Measurements from ENCODE around the gene NECAB2. TPM values are rescaled to one million over a fixed set of nuclear protein-coding genes. Genes with fewer than 3 reads are reported as not detected.
A peak's percentile ranks its signal among the peaks of the same experiment; 100 is the strongest.

Gene NECAB2
- total RNA-seq, 1 donor from 2014 or later = 0.32 TPM

GRCh38 chr16:83968891-83969649 is 1.0 kb downstream of the NECAB2 start:
- Mint-ChIP-seq H3K27ac (ENCODE audit: unreplicated experiment) (no peak overlapping the region), H3K27me3 (ENCODE audit: low read depth, unreplicated experiment) (peaks cover 39% of the 10 kb centered on the region), H3K9me3 (ENCODE audit: unreplicated experiment) (no peaks in the 10 kb centered on the region), H3K4me3 (ENCODE audit: unreplicated experiment) (peak overlapping the region; percentile 77), H3K4me1 (ENCODE audit: low read depth, unreplicated experiment) (no peaks in the 10 kb centered on the region), H3K36me3 (ENCODE audit: low read depth, unreplicated experiment) (no peaks in the 10 kb centered on the region)
- no peak for FAIRE-seq
- H4K20me1 ChIP-seq (ENCODE audit: insufficient read depth, low read length) = peaks cover 3% of the 10 kb centered on the region
- H3K9me3 ChIP-seq (ENCODE audit: insufficient read depth, low read depth, low read length) = no peaks in the 10 kb centered on the region
- no peak overlapping the region for H2AFZ ChIP-seq (ENCODE audit: low read depth, low read length)
- H3K4me2 ChIP-seq (ENCODE audit: low read length) = peak overlapping the region; percentile 41
- no peak overlapping the region for H3K27ac ChIP-seq (ENCODE audit: low read depth, low read length)
- no peak for DNase-seq (ENCODE audit: low read depth)
- no peaks in the 10 kb centered on the region for H3K4me1 ChIP-seq (ENCODE audit: insufficient read depth, low read length)
- no peak overlapping the region for H3K4me3 ChIP-seq (ENCODE audit: insufficient read depth, low read depth, low read length)
- no peaks in the 10 kb centered on the region for H3K36me3 ChIP-seq (ENCODE audit: insufficient read depth, low read length)
- peak; percentile 88 for TF ChIP-seq EZH2 (IDR thresholded peaks at IDR 0.05; ENCODE audit: insufficient read depth, low read length)
- TF ChIP-seq CTCF (IDR thresholded peaks at IDR 0.05; ENCODE audit: insufficient read depth, low read depth, low read length) = no peak
- H3K9ac ChIP-seq (ENCODE audit: low read length) = no peak overlapping the region
- H3K27me3 ChIP-seq (ENCODE audit: insufficient read depth, low read length) = no peaks in the 10 kb centered on the region
- no peaks in the 10 kb centered on the region for H3K79me2 ChIP-seq (ENCODE audit: insufficient read depth, low read length)

GRCh38 chr16:83969771-83970429 is 1.9 kb downstream of the NECAB2 start:
- H3K27me3 ChIP-seq (ENCODE audit: insufficient read depth, low read length) = no peaks in the 10 kb centered on the region
- FAIRE-seq = no peak
- H3K4me1 ChIP-seq (ENCODE audit: insufficient read depth, low read length) = no peaks in the 10 kb centered on the region
- no peak overlapping the region for H2AFZ ChIP-seq (ENCODE audit: low read depth, low read length)
- no peaks in the 10 kb centered on the region for H3K4me1 Mint-ChIP-seq (ENCODE audit: low read depth, unreplicated experiment)
- H3K27ac Mint-ChIP-seq (ENCODE audit: unreplicated experiment) = no peak overlapping the region
- no peak for DNase-seq (ENCODE audit: low read depth)
- H3K79me2 ChIP-seq (ENCODE audit: insufficient read depth, low read length) = no peaks in the 10 kb centered on the region
- H3K9me3 Mint-ChIP-seq (ENCODE audit: unreplicated experiment) = no peaks in the 10 kb centered on the region
- no peak overlapping the region for H3K4me3 ChIP-seq (ENCODE audit: insufficient read depth, low read depth, low read length)
- no peak overlapping the region for H3K4me3 Mint-ChIP-seq (ENCODE audit: unreplicated experiment)
- H3K9me3 ChIP-seq (ENCODE audit: insufficient read depth, low read depth, low read length) = no peaks in the 10 kb centered on the region
- TF ChIP-seq CTCF (IDR thresholded peaks at IDR 0.05; ENCODE audit: insufficient read depth, low read depth, low read length) = no peak
- H3K36me3 ChIP-seq (ENCODE audit: insufficient read depth, low read length) = no peaks in the 10 kb centered on the region
- H3K36me3 Mint-ChIP-seq (ENCODE audit: low read depth, unreplicated experiment) = no peaks in the 10 kb centered on the region
- H3K4me2 ChIP-seq (ENCODE audit: low read length) = no peak overlapping the region
- H4K20me1 ChIP-seq (ENCODE audit: insufficient read depth, low read length) = peaks cover 3% of the 10 kb centered on the region
- peaks cover 42% of the 10 kb centered on the region for H3K27me3 Mint-ChIP-seq (ENCODE audit: low read depth, unreplicated experiment)
- no peak overlapping the region for H3K27ac ChIP-seq (ENCODE audit: low read depth, low read length)
- no peak overlapping the region for H3K9ac ChIP-seq (ENCODE audit: low read length)

- H3K27ac ChIP-seq (ENCODE audit: low read depth, low read length) = no peak overlapping the region
- no peaks in the 10 kb centered on the region for H3K4me1 Mint-ChIP-seq (ENCODE audit: low read depth, unreplicated experiment)
- no peaks in the 10 kb centered on the region for H3K36me3 ChIP-seq (ENCODE audit: insufficient read depth, low read length)
- no peaks in the 10 kb centered on the region for H3K9me3 Mint-ChIP-seq (ENCODE audit: unreplicated experiment)
- no peak overlapping the region for H3K27ac Mint-ChIP-seq (ENCODE audit: unreplicated experiment)
- peaks cover 42% of the 10 kb centered on the region for H3K27me3 Mint-ChIP-seq (ENCODE audit: low read depth, unreplicated experiment)
- H3K4me3 ChIP-seq (ENCODE audit: insufficient read depth, low read depth, low read length) = no peak overlapping the region
- H3K9me3 ChIP-seq (ENCODE audit: insufficient read depth, low read depth, low read length) = no peaks in the 10 kb centered on the region
- no peak for TF ChIP-seq CTCF (IDR thresholded peaks at IDR 0.05; ENCODE audit: insufficient read depth, low read depth, low read length)
- no peak for TF ChIP-seq EZH2 (IDR thresholded peaks at IDR 0.05; ENCODE audit: insufficient read depth, low read length)
- DNase-seq (ENCODE audit: low read depth) (no peak), FAIRE-seq (no peak)
- no peak overlapping the region for H3K4me2 ChIP-seq (ENCODE audit: low read length)
- no peaks in the 10 kb centered on the region for H3K27me3 ChIP-seq (ENCODE audit: insufficient read depth, low read length)
- H3K4me1 ChIP-seq (ENCODE audit: insufficient read depth, low read length) = no peaks in the 10 kb centered on the region
- no peaks in the 10 kb centered on the region for H3K36me3 Mint-ChIP-seq (ENCODE audit: low read depth, unreplicated experiment)
- no peak overlapping the region for H3K4me3 Mint-ChIP-seq (ENCODE audit: unreplicated experiment)
- H3K9ac ChIP-seq (ENCODE audit: low read length) = no peak overlapping the region
- no peaks in the 10 kb centered on the region for H3K79me2 ChIP-seq (ENCODE audit: insufficient read depth, low read length)
- H2AFZ ChIP-seq (ENCODE audit: low read depth, low read length) = no peak overlapping the region
- peaks cover 3% of the 10 kb centered on the region for H4K20me1 ChIP-seq (ENCODE audit: insufficient read depth, low read length)
Measured at GRCh38 chr16:83970430-83970815, 2.4 kb downstream of the NECAB2 start.
